ENCODE data around the gene TRERF1.

The TRERF1 gene

GRCh38 chr6:42402184-42402583, 49.5 kb downstream of the TRERF1 start:
- H3K9me3 ChIP-seq (ENCODE audit: control insufficient read depth, low read length): no peaks in the 10 kb centered on the region
- no peak overlapping the region for H4K8ac ChIP-seq (ENCODE audit: low read length)
- no peak overlapping the region for H2BK15ac ChIP-seq (ENCODE audit: low read depth, poor library complexity, severe bottlenecking)
- H2BK12ac ChIP-seq (ENCODE audit: low read length in 2 of 2): no peak overlapping the region
- H3K79me1 ChIP-seq (replicated peaks; ENCODE audit: low read length, poor library complexity, severe bottlenecking): peaks cover 60% of the 10 kb centered on the region
- WGBS: 6% methylated on average over 2 of the region's 5 CpGs
- H4K91ac ChIP-seq (ENCODE audit: low read length): no peak overlapping the region
- no peak overlapping the region for H3K9ac ChIP-seq (ENCODE audit: low read length)
- H3K4me3 ChIP-seq (ENCODE audit: insufficient read depth in 1 of 2, low read depth in 1 of 2, low read length in 2 of 2): no peak overlapping the region
- no peak overlapping the region for H3K4me2 ChIP-seq (ENCODE audit: low read length, poor library complexity, severe bottlenecking)
- no peak overlapping the region for H2BK5ac ChIP-seq (ENCODE audit: low read depth, low read length, poor library complexity, severe bottlenecking)
- H3K14ac ChIP-seq (ENCODE audit: low read length in 2 of 2): no peak overlapping the region
- H2BK120ac ChIP-seq (ENCODE audit: low read depth, low read length): no peak overlapping the region
- H3K27ac ChIP-seq (ENCODE audit: low read length, poor library complexity, severe bottlenecking): no peak overlapping the region
- H2AFZ ChIP-seq (ENCODE audit: low read depth, low read length): no peak overlapping the region
- H3K23ac ChIP-seq (ENCODE audit: low read length in 2 of 2): no peak overlapping the region
- DNase-seq: peak; percentile 71
- H2AK5ac ChIP-seq (ENCODE audit: low read length, severe bottlenecking): no peak overlapping the region
- no peak overlapping the region for H3K4ac ChIP-seq (ENCODE audit: low read depth in 1 of 2, low read length in 2 of 2)
- H3K4me1 ChIP-seq (ENCODE audit: control insufficient read depth, insufficient read depth, low read depth, low read length): peaks cover 20% of the 10 kb centered on the region
- no peaks in the 10 kb centered on the region for H3K27me3 ChIP-seq (ENCODE audit: control insufficient read depth in 1 of 2, insufficient read depth in 1 of 2, low read length in 2 of 2)
- peak overlapping the region in 1 of 2 experiments; percentile 50 for H3K18ac ChIP-seq (ENCODE audit: low read depth in 1 of 2, low read length in 2 of 2)
- H3K36me3 ChIP-seq (ENCODE audit: control insufficient read depth in 1 of 2, insufficient read depth in 2 of 2, low read depth in 1 of 2, low read length in 2 of 2): peaks cover 0 to 6% of the 10 kb centered on the region in 2 experiments

GRCh38 chr6:42401613-42401951, 50.1 kb downstream of the TRERF1 start:
- Histone ChIP-seq H3K14ac (ENCODE audit: low read length in 2 of 2) (no peak overlapping the region), H2AFZ (ENCODE audit: low read depth, low read length) (no peak overlapping the region), H2BK15ac (ENCODE audit: low read depth, poor library complexity, severe bottlenecking) (peak overlapping the region; percentile 44), H3K4me1 (ENCODE audit: control insufficient read depth, insufficient read depth, low read depth, low read length) (peaks cover 18% of the 10 kb centered on the region), H2BK12ac (ENCODE audit: low read length in 2 of 2) (peak overlapping the region in 1 of 2 experiments; percentile 64), H3K18ac (ENCODE audit: low read depth in 1 of 2, low read length in 2 of 2) (no peak overlapping the region), H3K36me3 (ENCODE audit: control insufficient read depth in 1 of 2, insufficient read depth in 2 of 2, low read depth in 1 of 2, low read length in 2 of 2) (peaks cover 0 to 6% of the 10 kb centered on the region in 2 experiments), H3K23ac (ENCODE audit: low read length in 2 of 2) (no peak overlapping the region), H3K4me2 (ENCODE audit: low read length, poor library complexity, severe bottlenecking) (no peak overlapping the region), H3K27ac (ENCODE audit: low read length, poor library complexity, severe bottlenecking) (no peak overlapping the region), H2BK120ac (ENCODE audit: low read depth, low read length) (no peak overlapping the region), H3K9me3 (ENCODE audit: control insufficient read depth, low read length) (no peaks in the 10 kb centered on the region), H4K91ac (ENCODE audit: low read length) (no peak overlapping the region), H3K27me3 (ENCODE audit: control insufficient read depth in 1 of 2, insufficient read depth in 1 of 2, low read length in 2 of 2) (no peaks in the 10 kb centered on the region), H2AK5ac (ENCODE audit: low read length, severe bottlenecking) (no peak overlapping the region), H3K4me3 (ENCODE audit: insufficient read depth in 1 of 2, low read depth in 1 of 2, low read length in 2 of 2) (no peak overlapping the region), H3K9ac (ENCODE audit: low read length) (no peak overlapping the region), H3K4ac (ENCODE audit: low read depth in 1 of 2, low read length in 2 of 2) (no peak overlapping the region), H4K8ac (ENCODE audit: low read length) (no peak overlapping the region), H3K79me1 (replicated peaks; ENCODE audit: low read length, poor library complexity, severe bottlenecking) (peaks cover 62% of the 10 kb centered on the region), H2BK5ac (ENCODE audit: low read depth, low read length, poor library complexity, severe bottlenecking) (no peak overlapping the region)
- 95% methylated on average over 3 of the region's 3 CpGs for WGBS
- DNase-seq: no peak

GRCh38 chr6:42400886-42401612, 50.7 kb downstream of the TRERF1 start:
- Histone ChIP-seq H3K4me3 (ENCODE audit: insufficient read depth in 1 of 2, low read depth in 1 of 2, low read length in 2 of 2) (no peak overlapping the region), H2BK120ac (ENCODE audit: low read depth, low read length) (no peak overlapping the region), H3K4me1 (ENCODE audit: control insufficient read depth, insufficient read depth, low read depth, low read length) (peaks cover 13% of the 10 kb centered on the region), H2BK15ac (ENCODE audit: low read depth, poor library complexity, severe bottlenecking) (peak overlapping the region; percentile 44), H4K91ac (ENCODE audit: low read length) (no peak overlapping the region), H2AFZ (ENCODE audit: low read depth, low read length) (no peak overlapping the region), H3K36me3 (ENCODE audit: control insufficient read depth in 1 of 2, insufficient read depth in 2 of 2, low read depth in 1 of 2, low read length in 2 of 2) (peaks cover 0 to 6% of the 10 kb centered on the region in 2 experiments), H3K9me3 (ENCODE audit: control insufficient read depth, low read length) (no peaks in the 10 kb centered on the region), H3K18ac (ENCODE audit: low read depth in 1 of 2, low read length in 2 of 2) (no peak overlapping the region), H3K9ac (ENCODE audit: low read length) (no peak overlapping the region), H4K8ac (ENCODE audit: low read length) (peak overlapping the region; percentile 51), H3K23ac (ENCODE audit: low read length in 2 of 2) (no peak overlapping the region), H2BK5ac (ENCODE audit: low read depth, low read length, poor library complexity, severe bottlenecking) (no peak overlapping the region), H3K27ac (ENCODE audit: low read length, poor library complexity, severe bottlenecking) (no peak overlapping the region), H3K79me1 (replicated peaks; ENCODE audit: low read length, poor library complexity, severe bottlenecking) (peaks cover 58% of the 10 kb centered on the region), H3K27me3 (ENCODE audit: control insufficient read depth in 1 of 2, insufficient read depth in 1 of 2, low read length in 2 of 2) (no peaks in the 10 kb centered on the region), H3K4ac (ENCODE audit: low read depth in 1 of 2, low read length in 2 of 2) (no peak overlapping the region), H2BK12ac (ENCODE audit: low read length in 2 of 2) (peak overlapping the region in 1 of 2 experiments; percentile 64), H3K14ac (ENCODE audit: low read length in 2 of 2) (no peak overlapping the region), H3K4me2 (ENCODE audit: low read length, poor library complexity, severe bottlenecking) (no peak overlapping the region), H2AK5ac (ENCODE audit: low read length, severe bottlenecking) (no peak overlapping the region)
- WGBS: 91% methylated on average over 7 of the region's 8 CpGs
- DNase-seq: no peak

- no peak overlapping the region for H3K14ac ChIP-seq (ENCODE audit: low read length in 2 of 2)
- WGBS: 98% methylated on average over 8 of the region's 8 CpGs
- no peak overlapping the region for H4K91ac ChIP-seq (ENCODE audit: low read length)
- no peak overlapping the region for H2AFZ ChIP-seq (ENCODE audit: low read depth, low read length)
- peaks cover 0 to 6% of the 10 kb centered on the region in 2 experiments for H3K36me3 ChIP-seq (ENCODE audit: control insufficient read depth in 1 of 2, insufficient read depth in 2 of 2, low read depth in 1 of 2, low read length in 2 of 2)
- H3K79me1 ChIP-seq (replicated peaks; ENCODE audit: low read length, poor library complexity, severe bottlenecking): peaks cover 60% of the 10 kb centered on the region
- no peaks in the 10 kb centered on the region for H3K27me3 ChIP-seq (ENCODE audit: control insufficient read depth in 1 of 2, insufficient read depth in 1 of 2, low read length in 2 of 2)
- H2AK5ac ChIP-seq (ENCODE audit: low read length, severe bottlenecking): no peak overlapping the region
- H2BK120ac ChIP-seq (ENCODE audit: low read depth, low read length): no peak overlapping the region
- no peak overlapping the region for H3K23ac ChIP-seq (ENCODE audit: low read length in 2 of 2)
- H3K9ac ChIP-seq (ENCODE audit: low read length): no peak overlapping the region
- H2BK15ac ChIP-seq (ENCODE audit: low read depth, poor library complexity, severe bottlenecking): no peak overlapping the region
- no peak overlapping the region for H3K4ac ChIP-seq (ENCODE audit: low read depth in 1 of 2, low read length in 2 of 2)
- H3K4me2 ChIP-seq (ENCODE audit: low read length, poor library complexity, severe bottlenecking): no peak overlapping the region
- H3K4me1 ChIP-seq (ENCODE audit: control insufficient read depth, insufficient read depth, low read depth, low read length): peaks cover 13% of the 10 kb centered on the region
- H3K27ac ChIP-seq (ENCODE audit: low read length, poor library complexity, severe bottlenecking): no peak overlapping the region
- H4K8ac ChIP-seq (ENCODE audit: low read length): no peak overlapping the region
- DNase-seq: no peak
- H3K9me3 ChIP-seq (ENCODE audit: control insufficient read depth, low read length): no peaks in the 10 kb centered on the region
- H3K18ac ChIP-seq (ENCODE audit: low read depth in 1 of 2, low read length in 2 of 2): no peak overlapping the region
- no peak overlapping the region for H2BK5ac ChIP-seq (ENCODE audit: low read depth, low read length, poor library complexity, severe bottlenecking)
- no peak overlapping the region for H3K4me3 ChIP-seq (ENCODE audit: insufficient read depth in 1 of 2, low read depth in 1 of 2, low read length in 2 of 2)
- H2BK12ac ChIP-seq (ENCODE audit: low read length in 2 of 2): no peak overlapping the region
Measured at GRCh38 chr6:42400061-42400760, 51.5 kb downstream of the TRERF1 start.

Data from mesenchymal stem cell (in vitro differentiated cells and primary cell).